GM12878 (cell line): ENCODE data around the gene NUP214. TPM values are rescaled to one million over a fixed set of nuclear protein-coding genes. Genes with fewer than 3 reads are reported as not detected.

Experiments used
- ATAC-seq: fragments of 200-7000 bp; cut with Tn5 transposase; 3 replicates; pipeline ENCODE4 v1.9.1; 2020; ENCODE audit warnings: mild to moderate bottlenecking, moderate library complexity
- BruUV-seq: library from RNA; stranded (reverse); fragments of 400-500 nt; replicated peaks from 2 replicates; lab custom pipeline; 2021; lab: Mats Ljungman, UMichigan
- CTCF ChIA-PET: fragments of 300-600 bp; sonication (Branson Sonifier 250); formaldehyde crosslinking; extraction: SDS; loops from one replicate; lab custom pipeline; 2021; ENCODE audit warnings: inconsistent platforms; lab: Yijun Ruan, JAX
- POLR2A ChIA-PET: fragments of 350-600 bp; formaldehyde crosslinking; extraction: SDS; loops from one replicate; lab custom pipeline; 2021; ENCODE audit warnings: inconsistent platforms; lab: Charles Lee
- RAD21 ChIA-PET: fragments of 300-600 bp; sonication (Branson Sonifier 250); formaldehyde crosslinking; loops from one replicate; lab custom pipeline; 2023; ENCODE audit warnings: antibody characterized with exemption; ENCODE audit not compliant: unreplicated experiment; lab: Charles Lee
- SMC1A ChIA-PET: fragments of 300-600 bp; sonication (Branson Sonifier 250); formaldehyde crosslinking; loops from one replicate; lab custom pipeline; 2023; ENCODE audit not compliant: unreplicated experiment, uncharacterized antibody; lab: Charles Lee
- DNase-seq: peaks from one replicate; pipeline ENCODE4 v3.0.0-alpha.2; 2011; ENCODE audit warnings: low read depth, low spot score
- FAIRE-seq: peaks from 3 replicates; lab custom pipeline; 2011; peaks lifted over from hg19 to GRCh38; lab: Jason Lieb, UNC
- H2AFZ ChIP-seq: 2 replicates; pipeline ENCODE4 v1.6.0; 2011; ENCODE audit warnings: low read depth, low read length, control low read depth; ENCODE audit not compliant: control insufficient read depth
- H3K27ac ChIP-seq: 2 replicates; pipeline ENCODE4 v1.5.1; 2011; ENCODE audit warnings: control low read depth; ENCODE audit not compliant: control insufficient read depth, insufficient read depth
- H3K27me3 ChIP-seq, 2 experiments: replicated peaks in 1 of 2; 2 replicates each; pipeline versions ENCODE4 v1.6.0 to v1.6.1; 2011; ENCODE audit warnings: low read length in 1 of 2; ENCODE audit not compliant: control insufficient read depth in 2 of 2, insufficient read depth in 2 of 2
- H3K36me3 ChIP-seq, 2 experiments: 2 replicates each; pipeline ENCODE4 v1.5.1; 2011; ENCODE audit warnings: low read length in 1 of 2; ENCODE audit not compliant: control insufficient read depth in 2 of 2, insufficient read depth in 2 of 2
- H3K4me1 ChIP-seq: 2 replicates; pipeline ENCODE4 v1.6.1; 2011; ENCODE audit warnings: mild to moderate bottlenecking, low read length, moderate library complexity, mixed read lengths; ENCODE audit not compliant: control insufficient read depth, insufficient read depth
- H3K4me2 ChIP-seq: 2 replicates; pipeline ENCODE4 v1.6.0; 2011; ENCODE audit warnings: control low read depth; ENCODE audit not compliant: control insufficient read depth, insufficient read depth
- H3K4me3 ChIP-seq: fragments of 200-600 bp; sonication (generic); 2 replicates; pipeline ENCODE4 v1.5.1; 2016
- H3K79me2 ChIP-seq: 2 replicates; pipeline ENCODE4 v1.6.0; 2011; ENCODE audit warnings: low read length; ENCODE audit not compliant: control insufficient read depth, insufficient read depth
- H3K9ac ChIP-seq: 2 replicates; pipeline ENCODE4 v1.8.0; 2011; ENCODE audit warnings: low read length, control low read depth, mixed read lengths; ENCODE audit not compliant: control insufficient read depth, insufficient read depth
- H3K9me3 ChIP-seq: replicated peaks from 3 replicates; pipeline ENCODE4 v1.5.1; 2011; ENCODE audit warnings: mild to moderate bottlenecking, low read length; ENCODE audit not compliant: control insufficient read depth, insufficient read depth
- H4K20me1 ChIP-seq: 2 replicates; pipeline ENCODE4 v1.6.0; 2011; ENCODE audit not compliant: control insufficient read depth, insufficient read depth
- BRCA1 ChIP-seq: IDR thresholded peaks from 2 replicates; pipeline ENCODE4 v1.6.1; 2011; ENCODE audit warnings: low read depth, low read length, improper control_type of control experiment
- HDAC6 ChIP-seq: fragments of 200-600 bp; sonication (generic); IDR thresholded peaks from one replicate; pipeline ENCODE4 v1.8.0; 2017; ENCODE audit warnings: antibody characterized with exemption; ENCODE audit not compliant: unreplicated experiment
- IRF4 ChIP-seq: IDR thresholded peaks from 2 replicates; pipeline ENCODE4 v1.6.1; 2011; ENCODE audit warnings: low read depth, low read length
- NFIC ChIP-seq: IDR thresholded peaks from 2 replicates; pipeline ENCODE4 v1.6.1; 2012; ENCODE audit warnings: low read depth, mild to moderate bottlenecking, inconsistent platforms, low read length, moderate library complexity
- NKRF ChIP-seq: fragments of 450-650 bp; conservative IDR thresholded peaks from 2 replicates; pipeline ENCODE4 v1.6.1; 2017; ENCODE audit warnings: mild to moderate bottlenecking, moderate library complexity
- NR2C2 ChIP-seq: IDR thresholded peaks from 2 replicates; pipeline ENCODE4 v1.6.1; 2011; ENCODE audit warnings: borderline replicate concordance, low read depth; ENCODE audit not compliant: control insufficient read depth, insufficient read length
- POLR2AphosphoS2 ChIP-seq: IDR thresholded peaks from 2 replicates; pipeline ENCODE4 v1.6.1; 2011; ENCODE audit warnings: low read depth, mild to moderate bottlenecking, low read length, improper control_type of control experiment, moderate library complexity
- STAT1 ChIP-seq: fragments of 450-650 bp; conservative IDR thresholded peaks from 2 replicates; pipeline ENCODE4 v1.6.1; 2014; ENCODE audit warnings: antibody characterized with exemption, mild to moderate bottlenecking
- TARDBP ChIP-seq: IDR thresholded peaks from 2 replicates; pipeline ENCODE4 v1.6.1; 2016; ENCODE audit warnings: borderline replicate concordance
- TCF12 ChIP-seq: IDR thresholded peaks from 2 replicates; pipeline ENCODE4 v1.6.1; 2011; ENCODE audit warnings: low read depth, mild to moderate bottlenecking, low read length
- ZZZ3 ChIP-seq: IDR thresholded peaks from 2 replicates; pipeline ENCODE4 v1.6.1; 2011; ENCODE audit warnings: low read depth; ENCODE audit not compliant: control insufficient read depth, insufficient read length
- WGBS: methylation state at CpG from one replicate; pipeline ENCODE4 v1.1.6; 2016; ENCODE audit warnings: low lambda C conversion rate; ENCODE audit not compliant: insufficient replicate concordance, insufficient coverage; ENCODE audit errors: missing lambda C conversion rate; 5-methylcytosine and 5-hydroxymethylcytosine counted together
- in situ Hi-C: fragments of 300-500 bp; cut with MboI; formaldehyde crosslinking; loops from 9 replicates; pipeline ENCODE4 v1.14.3; 2018; ENCODE audit warnings: mixed read lengths
- intact Hi-C: fragments of 100-400 bp; cut with micrococcal nuclease; formaldehyde crosslinking; loops from one replicate; pipeline ENCODE4 v1.14.2; 2022; ENCODE audit not compliant: unreplicated experiment
- polyA plus RNA-seq, 11 experiments: library from polyadenylated mRNA; depleted of rRNA in 4 of 11; unstranded in 6 of 11; stranded (reverse) in 5 of 11; fragments of >200 nt; fragmentation: Nextera tagmentation in 4 of 11; fragmentation: Illumina TruSeq in 1 of 11; extraction: Ambion mirVana in 4 of 11; extraction: Trizol in 1 of 11; gene quantifications; 1 replicate in 1 of 11; 2 replicates in 10 of 11; pipeline versions ENCODE4 v1.2.1 to v1.2.3, GENCODE V29; 2011 to 2016; ENCODE audit warnings: inconsistent platforms in 2 of 11, missing spikeins in 2 of 11, low read depth in 1 of 11
- total RNA-seq, 4 experiments: library from RNA; depleted of rRNA in 3 of 4; stranded (reverse); fragments of >200 nt in 3 of 4; fragmentation: Illumina TruSeq in 1 of 4; extraction: Trizol in 1 of 4; gene quantifications; 2 replicates each; pipeline versions ENCODE4 v1.2.1 to v1.2.3, GENCODE V29; 2013 to 2021
- TF ChIP-seq, protein P1 (sequence below): fragments of 450-650 bp; IDR thresholded peaks from 2 replicates; pipeline ENCODE4 v1.6.1; 2014; ENCODE audit warnings: mild to moderate bottlenecking
- TF ChIP-seq, protein P2 (sequence below): fragments of 450-650 bp; IDR thresholded peaks from 2 replicates; pipeline ENCODE4 v1.6.1; 2017; ENCODE audit warnings: mild to moderate bottlenecking, moderate library complexity
- TF ChIP-seq, protein P3 (sequence below): fragments of 450-650 bp; IDR thresholded peaks from 2 replicates; pipeline ENCODE4 v1.6.1; 2017; ENCODE audit warnings: antibody characterized with exemption, mild to moderate bottlenecking, moderate library complexity

Gene NUP214
- total and polyA plus RNA-seq, 10 of the 15 experiments (the other 5 are each of a cell fraction or from before 2014, with no cell fraction given), result 11.7 to 53.8 (median 17.6) TPM

GRCh38 chr9:131263701-131264100 lies 138.3 kb downstream of the NUP214 start:
- SMC1A ChIA-PET, result interaction anchor here (0.8 to 1.1 kb wide), 3 partner anchors 14 to 379 kb away, joined by 3 to 5 read pairs (median 3); no protein-coding TSS in a partner anchor
- DNase-seq (no peak), FAIRE-seq (no peak), ATAC-seq (no peak)
- Histone ChIP-seq H3K27me3 (no peaks in the 10 kb centered on the region), H3K27ac (no peak overlapping the region), H3K4me1 (peaks cover 29% of the 10 kb centered on the region), H3K4me2 (no peak overlapping the region), H4K20me1 (no peaks in the 10 kb centered on the region), H2AFZ (no peak overlapping the region), H3K9me3 (no peaks in the 10 kb centered on the region), H3K4me3 (no peak overlapping the region), H3K9ac (no peak overlapping the region), H3K36me3 (peaks cover 17 to 29% of the 10 kb centered on the region in 2 experiments), H3K79me2 (peaks cover 51% of the 10 kb centered on the region)
- intact Hi-C loops (no loop called here), in situ Hi-C loops (loop anchor here (10.0 to 25.0 kb wide), 3 partner anchors 461 to 1874 kb away; partner anchors contain the start of genes C9orf78 and USP20)
- RAD21 ChIA-PET, result interaction anchor here (1.1 to 2.8 kb wide), 3 partner anchors 9 to 11 kb away, joined by 3 to 13 read pairs (median 4); no protein-coding TSS in a partner anchor
- 98% methylated on average over 6 of the region's 6 CpGs for WGBS
- BruUV-seq, result no TSS peak
- POLR2A ChIA-PET, result interaction anchor here (0.7 to 2.5 kb wide), 2 partner anchors 9 to 11 kb away, joined by 4 to 12 read pairs; no protein-coding TSS in a partner anchor
- CTCF ChIA-PET, result interaction anchor here (0.8 to 1.7 kb wide), 3 partner anchors 11 to 15 kb away, joined by 3 to 6 read pairs (median 3); no protein-coding TSS in a partner anchor
- TF ChIP-seq, protein P1, sequence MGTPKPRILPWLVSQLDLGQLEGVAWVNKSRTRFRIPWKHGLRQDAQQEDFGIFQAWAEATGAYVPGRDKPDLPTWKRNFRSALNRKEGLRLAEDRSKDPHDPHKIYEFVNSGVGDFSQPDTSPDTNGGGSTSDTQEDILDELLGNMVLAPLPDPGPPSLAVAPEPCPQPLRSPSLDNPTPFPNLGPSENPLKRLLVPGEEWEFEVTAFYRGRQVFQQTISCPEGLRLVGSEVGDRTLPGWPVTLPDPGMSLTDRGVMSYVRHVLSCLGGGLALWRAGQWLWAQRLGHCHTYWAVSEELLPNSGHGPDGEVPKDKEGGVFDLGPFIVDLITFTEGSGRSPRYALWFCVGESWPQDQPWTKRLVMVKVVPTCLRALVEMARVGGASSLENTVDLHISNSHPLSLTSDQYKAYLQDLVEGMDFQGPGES, result no peak
- TF ChIP-seq TCF12 (no peak), BRCA1 (no peak), TARDBP (no peak), STAT1 (no peak), NKRF (no peak), NR2C2 (no peak), IRF4 (no peak), NFIC (no peak), ZZZ3 (no peak), HDAC6 (no peak), POLR2AphosphoS2 (no peak)
- TF ChIP-seq, protein P2, sequence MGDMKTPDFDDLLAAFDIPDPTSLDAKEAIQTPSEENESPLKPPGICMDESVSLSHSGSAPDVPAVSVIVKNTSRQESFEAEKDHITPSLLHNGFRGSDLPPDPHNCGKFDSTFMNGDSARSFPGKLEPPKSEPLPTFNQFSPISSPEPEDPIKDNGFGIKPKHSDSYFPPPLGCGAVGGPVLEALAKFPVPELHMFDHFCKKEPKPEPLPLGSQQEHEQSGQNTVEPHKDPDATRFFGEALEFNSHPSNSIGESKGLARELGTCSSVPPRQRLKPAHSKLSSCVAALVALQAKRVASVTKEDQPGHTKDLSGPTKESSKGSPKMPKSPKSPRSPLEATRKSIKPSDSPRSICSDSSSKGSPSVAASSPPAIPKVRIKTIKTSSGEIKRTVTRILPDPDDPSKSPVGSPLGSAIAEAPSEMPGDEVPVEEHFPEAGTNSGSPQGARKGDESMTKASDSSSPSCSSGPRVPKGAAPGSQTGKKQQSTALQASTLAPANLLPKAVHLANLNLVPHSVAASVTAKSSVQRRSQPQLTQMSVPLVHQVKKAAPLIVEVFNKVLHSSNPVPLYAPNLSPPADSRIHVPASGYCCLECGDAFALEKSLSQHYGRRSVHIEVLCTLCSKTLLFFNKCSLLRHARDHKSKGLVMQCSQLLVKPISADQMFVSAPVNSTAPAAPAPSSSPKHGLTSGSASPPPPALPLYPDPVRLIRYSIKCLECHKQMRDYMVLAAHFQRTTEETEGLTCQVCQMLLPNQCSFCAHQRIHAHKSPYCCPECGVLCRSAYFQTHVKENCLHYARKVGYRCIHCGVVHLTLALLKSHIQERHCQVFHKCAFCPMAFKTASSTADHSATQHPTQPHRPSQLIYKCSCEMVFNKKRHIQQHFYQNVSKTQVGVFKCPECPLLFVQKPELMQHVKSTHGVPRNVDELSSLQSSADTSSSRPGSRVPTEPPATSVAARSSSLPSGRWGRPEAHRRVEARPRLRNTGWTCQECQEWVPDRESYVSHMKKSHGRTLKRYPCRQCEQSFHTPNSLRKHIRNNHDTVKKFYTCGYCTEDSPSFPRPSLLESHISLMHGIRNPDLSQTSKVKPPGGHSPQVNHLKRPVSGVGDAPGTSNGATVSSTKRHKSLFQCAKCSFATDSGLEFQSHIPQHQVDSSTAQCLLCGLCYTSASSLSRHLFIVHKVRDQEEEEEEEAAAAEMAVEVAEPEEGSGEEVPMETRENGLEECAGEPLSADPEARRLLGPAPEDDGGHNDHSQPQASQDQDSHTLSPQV, result no peak
- TF ChIP-seq, protein P3, sequence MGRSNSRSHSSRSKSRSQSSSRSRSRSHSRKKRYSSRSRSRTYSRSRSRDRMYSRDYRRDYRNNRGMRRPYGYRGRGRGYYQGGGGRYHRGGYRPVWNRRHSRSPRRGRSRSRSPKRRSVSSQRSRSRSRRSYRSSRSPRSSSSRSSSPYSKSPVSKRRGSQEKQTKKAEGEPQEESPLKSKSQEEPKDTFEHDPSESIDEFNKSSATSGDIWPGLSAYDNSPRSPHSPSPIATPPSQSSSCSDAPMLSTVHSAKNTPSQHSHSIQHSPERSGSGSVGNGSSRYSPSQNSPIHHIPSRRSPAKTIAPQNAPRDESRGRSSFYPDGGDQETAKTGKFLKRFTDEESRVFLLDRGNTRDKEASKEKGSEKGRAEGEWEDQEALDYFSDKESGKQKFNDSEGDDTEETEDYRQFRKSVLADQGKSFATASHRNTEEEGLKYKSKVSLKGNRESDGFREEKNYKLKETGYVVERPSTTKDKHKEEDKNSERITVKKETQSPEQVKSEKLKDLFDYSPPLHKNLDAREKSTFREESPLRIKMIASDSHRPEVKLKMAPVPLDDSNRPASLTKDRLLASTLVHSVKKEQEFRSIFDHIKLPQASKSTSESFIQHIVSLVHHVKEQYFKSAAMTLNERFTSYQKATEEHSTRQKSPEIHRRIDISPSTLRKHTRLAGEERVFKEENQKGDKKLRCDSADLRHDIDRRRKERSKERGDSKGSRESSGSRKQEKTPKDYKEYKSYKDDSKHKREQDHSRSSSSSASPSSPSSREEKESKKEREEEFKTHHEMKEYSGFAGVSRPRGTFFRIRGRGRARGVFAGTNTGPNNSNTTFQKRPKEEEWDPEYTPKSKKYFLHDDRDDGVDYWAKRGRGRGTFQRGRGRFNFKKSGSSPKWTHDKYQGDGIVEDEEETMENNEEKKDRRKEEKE, result no peak
